H9 (cell line): ENCODE data around the gene ORMDL2. TPM values are rescaled to one million over a fixed set of nuclear protein-coding genes. Genes with fewer than 3 reads are reported as not detected.

Experiments used
- total RNA-seq: library from RNA; stranded (reverse); gene quantifications from 2 replicates; pipeline ENCODE4 v1.2.1, GENCODE V29; 2021

ORMDL2 gene
- total RNA-seq, 1 experiment from 2014 or later = 51.3 TPM

Other genes starting within 250 kb of the ORMDL2 start
- gene OR2AP1, start 245.6 kb upstream of the ORMDL2 start, total RNA-seq = not detected in 2 replicates
- gene OR10P1, start 181.1 kb upstream of the ORMDL2 start, total RNA-seq = not detected in 2 replicates
- 114 and 119 TPM in 2 replicates for gene ITGA7, start 110.1 kb upstream of the ORMDL2 start, total RNA-seq
- 104 and 108 TPM in 2 replicates for gene BLOC1S1, start 102.0 kb upstream of the ORMDL2 start, total RNA-seq
- 4.0 and 6.6 TPM in 2 replicates for gene RDH5, start 97.6 kb upstream of the ORMDL2 start, total RNA-seq
- 581 and 589 TPM in 2 replicates for gene CD63, start 89.0 kb upstream of the ORMDL2 start, total RNA-seq
- 31.2 and 31.8 TPM in 2 replicates for gene GDF11, start 74.9 kb upstream of the ORMDL2 start, total RNA-seq
- gene SARNP, start 317 bp upstream of the ORMDL2 start, total RNA-seq = 122 and 127 TPM in 2 replicates
- gene DNAJC14, start 11.5 kb downstream of the ORMDL2 start, total RNA-seq = 33.7 and 37.1 TPM in 2 replicates
- gene MMP19, start 24.9 kb downstream of the ORMDL2 start, total RNA-seq = 1.7 and 2.4 TPM in 2 replicates
- gene PYM1, start 109.9 kb downstream of the ORMDL2 start, total RNA-seq = 58.1 and 58.9 TPM in 2 replicates
- gene DGKA, start 113.1 kb downstream of the ORMDL2 start, total RNA-seq = 24.1 and 25.9 TPM in 2 replicates
- 71.0 and 72.6 TPM in 2 replicates for gene PMEL, start 148.0 kb downstream of the ORMDL2 start, total RNA-seq
- gene CDK2, start 148.8 kb downstream of the ORMDL2 start, total RNA-seq = 53.1 and 60.8 TPM in 2 replicates
- 48.4 and 50.6 TPM in 2 replicates for gene RAB5B, start 156.0 kb downstream of the ORMDL2 start, total RNA-seq
- gene SUOX, start 179.2 kb downstream of the ORMDL2 start, total RNA-seq = 21.0 and 21.5 TPM in 2 replicates
- gene IKZF4, start 203.0 kb downstream of the ORMDL2 start, total RNA-seq = 13.0 and 13.9 TPM in 2 replicates
- 51.9 and 53.5 TPM in 2 replicates for gene RPS26, start 223.9 kb downstream of the ORMDL2 start, total RNA-seq